ENCODE results near the gene IFNAR2.
"Not testable (repeated sequence)": the region's sequence is repeated elsewhere in the genome, so short reads cannot be mapped to it uniquely, and the experiment has no call there.

Gene IFNAR2

DNA sequence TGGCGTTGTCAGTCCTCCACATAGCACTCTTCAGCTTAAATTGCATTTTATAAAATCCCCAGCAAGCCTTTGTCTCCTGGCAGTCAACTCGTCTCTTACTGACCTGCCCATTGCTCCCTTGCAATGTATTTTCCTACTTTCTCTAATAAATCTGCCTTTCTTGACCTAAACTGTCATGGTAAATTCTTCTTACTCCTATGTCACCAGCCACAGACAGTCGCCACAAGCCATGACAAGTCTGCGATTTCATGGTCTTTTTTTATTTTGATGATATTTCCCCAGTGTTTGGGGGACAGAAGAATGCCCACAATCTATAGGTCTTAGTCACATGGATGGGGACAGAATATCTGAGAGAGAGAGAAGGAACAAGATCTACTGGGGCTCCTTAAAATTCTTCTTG is 8.4 kb downstream of the IFNAR2 start:
- Histone ChIP-seq H3K4me2 (ENCODE audit: insufficient read depth, low read length) (no peak overlapping the region), H3K9ac (ENCODE audit: low read depth, low read length) (no peak overlapping the region), H3K4me1 (ENCODE audit: insufficient read depth, low read length) (peaks cover 82% of the 10 kb centered on the region), H3K36me3 (ENCODE audit: insufficient read depth, low read length) (peaks cover 40% of the 10 kb centered on the region), H2AFZ (ENCODE audit: low read depth, low read length) (no peak overlapping the region), H3K27ac (ENCODE audit: low read length) (peak overlapping the region; percentile 1), H3K79me2 (ENCODE audit: insufficient read depth, low read length) (peaks cover 95% of the 10 kb centered on the region), H4K20me1 (ENCODE audit: insufficient read depth, low read length) (peaks cover 31% of the 10 kb centered on the region; the same call in 1 of the 2 replicates), H3K4me3 (ENCODE audit: low read depth in 1 of 2, low read length in 2 of 2) (no peak overlapping the region), H3K27me3 (ENCODE audit: insufficient read depth, low read length, poor library complexity) (no peaks in the 10 kb centered on the region), H3K9me3 (ENCODE audit: insufficient read depth, low read length, severe bottlenecking) (no peaks in the 10 kb centered on the region)
- DNase-seq (no peak), ATAC-seq (ENCODE audit: insufficient read depth, low read depth) (no peak)
- TF ChIP-seq, protein P1, sequence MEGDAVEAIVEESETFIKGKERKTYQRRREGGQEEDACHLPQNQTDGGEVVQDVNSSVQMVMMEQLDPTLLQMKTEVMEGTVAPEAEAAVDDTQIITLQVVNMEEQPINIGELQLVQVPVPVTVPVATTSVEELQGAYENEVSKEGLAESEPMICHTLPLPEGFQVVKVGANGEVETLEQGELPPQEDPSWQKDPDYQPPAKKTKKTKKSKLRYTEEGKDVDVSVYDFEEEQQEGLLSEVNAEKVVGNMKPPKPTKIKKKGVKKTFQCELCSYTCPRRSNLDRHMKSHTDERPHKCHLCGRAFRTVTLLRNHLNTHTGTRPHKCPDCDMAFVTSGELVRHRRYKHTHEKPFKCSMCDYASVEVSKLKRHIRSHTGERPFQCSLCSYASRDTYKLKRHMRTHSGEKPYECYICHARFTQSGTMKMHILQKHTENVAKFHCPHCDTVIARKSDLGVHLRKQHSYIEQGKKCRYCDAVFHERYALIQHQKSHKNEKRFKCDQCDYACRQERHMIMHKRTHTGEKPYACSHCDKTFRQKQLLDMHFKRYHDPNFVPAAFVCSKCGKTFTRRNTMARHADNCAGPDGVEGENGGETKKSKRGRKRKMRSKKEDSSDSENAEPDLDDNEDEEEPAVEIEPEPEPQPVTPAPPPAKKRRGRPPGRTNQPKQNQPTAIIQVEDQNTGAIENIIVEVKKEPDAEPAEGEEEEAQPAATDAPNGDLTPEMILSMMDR (IDR thresholded peaks at IDR 0.05; ENCODE audit: borderline replicate concordance, extremely low read depth, low read length, poor library complexity, severe bottlenecking) = no peak
- no peak for TF ChIP-seq EZH2 (IDR thresholded peaks at IDR 0.05; ENCODE audit: borderline replicate concordance, low read depth, low read length, severe bottlenecking)

DNA sequence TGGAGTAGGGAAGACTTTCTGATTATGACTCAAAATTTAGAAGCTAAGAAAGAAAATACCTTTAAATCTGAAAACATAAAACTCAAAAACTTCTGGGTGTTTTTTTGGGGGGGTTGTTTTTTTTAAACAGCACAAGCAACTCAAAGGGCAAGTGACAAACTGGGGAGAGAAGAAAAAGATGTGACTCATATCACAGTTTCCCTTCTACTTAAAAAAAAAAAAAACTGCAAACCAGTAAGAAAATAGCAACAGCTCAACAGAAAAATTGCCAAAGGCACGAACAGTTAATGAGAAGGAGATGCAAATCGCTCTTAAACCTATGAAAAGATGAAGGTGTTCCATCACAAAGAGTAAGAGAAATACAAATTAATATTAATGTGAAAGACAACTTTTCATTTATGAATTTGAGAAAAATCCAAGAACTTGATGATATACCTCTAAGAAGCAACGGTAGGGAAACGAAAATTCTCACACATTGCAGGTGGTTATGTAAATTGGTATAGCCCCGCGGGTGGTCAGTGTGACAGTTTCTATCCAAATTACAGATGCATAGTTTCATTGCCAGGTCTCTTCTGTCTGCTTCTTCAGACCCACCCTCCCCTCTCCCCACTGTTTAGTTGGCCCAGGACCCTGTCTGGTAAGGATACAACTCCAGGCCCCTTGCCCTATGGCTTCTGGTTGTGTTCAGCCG is 9.0 kb downstream of the IFNAR2 start:
- Histone ChIP-seq H3K79me2 (ENCODE audit: insufficient read depth, low read length) (peaks cover 93% of the 10 kb centered on the region), H3K4me3 (ENCODE audit: low read depth in 1 of 2, low read length in 2 of 2) (no peak overlapping the region), H3K36me3 (ENCODE audit: insufficient read depth, low read length) (peaks cover 43% of the 10 kb centered on the region), H3K4me2 (ENCODE audit: insufficient read depth, low read length) (no peak overlapping the region), H3K9me3 (ENCODE audit: insufficient read depth, low read length, severe bottlenecking) (no peaks in the 10 kb centered on the region), H4K20me1 (ENCODE audit: insufficient read depth, low read length) (peaks cover 31% of the 10 kb centered on the region; the same call in 1 of the 2 replicates), H3K9ac (ENCODE audit: low read depth, low read length) (no peak overlapping the region), H3K27me3 (ENCODE audit: insufficient read depth, low read length, poor library complexity) (no peaks in the 10 kb centered on the region), H3K4me1 (ENCODE audit: insufficient read depth, low read length) (peaks cover 83% of the 10 kb centered on the region), H3K27ac (ENCODE audit: low read length) (peak overlapping the region; percentile 63), H2AFZ (ENCODE audit: low read depth, low read length) (no peak overlapping the region)
- ATAC-seq (ENCODE audit: insufficient read depth, low read depth) (no peak), DNase-seq (no peak)
- TF ChIP-seq, protein P1 (IDR thresholded peaks at IDR 0.05; ENCODE audit: borderline replicate concordance, extremely low read depth, low read length, poor library complexity, severe bottlenecking) = no peak
- TF ChIP-seq EZH2 (IDR thresholded peaks at IDR 0.05; ENCODE audit: borderline replicate concordance, low read depth, low read length, severe bottlenecking) = no peak

DNA sequence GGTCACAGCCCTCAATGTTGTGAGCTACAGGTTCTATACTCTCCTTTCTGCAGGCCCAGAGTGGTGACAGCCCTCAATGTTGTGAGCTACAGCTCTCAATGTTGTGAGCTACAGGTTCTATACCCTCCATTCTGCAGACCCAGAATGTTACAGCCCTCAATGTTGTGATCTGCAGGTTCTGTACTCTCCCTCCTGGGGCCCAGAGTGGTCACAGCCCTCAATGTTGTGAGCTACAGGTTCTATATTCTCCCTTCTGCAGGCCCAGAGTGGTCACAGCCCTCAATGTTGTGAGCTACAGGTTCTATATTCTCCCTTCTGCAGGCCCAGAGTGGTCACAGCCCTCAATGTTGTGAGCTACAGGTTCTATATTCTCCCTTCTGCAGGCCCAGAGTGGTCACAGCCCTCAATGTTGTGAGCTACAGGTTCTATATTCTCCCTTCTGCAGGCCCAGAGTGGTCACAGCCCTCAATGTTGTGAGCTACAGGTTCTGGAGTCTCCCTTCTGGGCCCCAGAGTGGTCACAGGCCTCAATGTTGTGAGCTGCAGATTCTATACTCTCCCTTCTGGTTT is 9.9 kb downstream of the IFNAR2 start:
- H3K4me2 ChIP-seq (ENCODE audit: insufficient read depth, low read length); H3K9me3 ChIP-seq (ENCODE audit: insufficient read depth, low read length, severe bottlenecking); ATAC-seq (ENCODE audit: insufficient read depth, low read depth); DNase-seq; H2AFZ ChIP-seq (ENCODE audit: low read depth, low read length); H3K9ac ChIP-seq (ENCODE audit: low read depth, low read length); H3K27me3 ChIP-seq (ENCODE audit: insufficient read depth, low read length, poor library complexity); H3K4me3 ChIP-seq (ENCODE audit: low read depth in 1 of 2, low read length in 2 of 2): not testable (repeated sequence)
- H4K20me1 ChIP-seq (ENCODE audit: insufficient read depth, low read length) = peaks cover 28% of the 10 kb centered on the region; the same call in 1 of the 2 replicates
- peaks cover 88% of the 10 kb centered on the region for H3K79me2 ChIP-seq (ENCODE audit: insufficient read depth, low read length)
- H3K27ac ChIP-seq (ENCODE audit: low read length) = peak overlapping the region; percentile 63
- peaks cover 86% of the 10 kb centered on the region for H3K4me1 ChIP-seq (ENCODE audit: insufficient read depth, low read length)
- peaks cover 45% of the 10 kb centered on the region for H3K36me3 ChIP-seq (ENCODE audit: insufficient read depth, low read length)

DNA sequence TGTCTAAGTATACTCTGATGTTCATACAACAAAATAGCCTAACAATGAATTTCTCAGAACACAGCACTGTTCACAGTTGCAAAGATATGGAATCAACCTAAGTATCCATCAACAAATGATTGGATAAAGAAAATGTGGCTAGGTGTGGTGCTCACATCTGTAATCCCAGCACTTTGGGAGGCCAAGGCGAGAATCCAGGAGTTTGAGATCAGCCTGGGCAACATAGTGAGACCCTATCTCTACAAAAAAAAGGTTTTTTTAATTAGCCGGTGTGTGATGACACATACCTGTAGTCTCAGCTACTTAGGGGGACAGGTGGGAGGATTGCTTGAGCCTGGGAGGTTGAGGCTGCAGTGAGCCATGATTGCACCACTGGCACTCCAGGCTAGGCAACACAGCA is 10.7 kb downstream of the IFNAR2 start:
- DNase-seq (no peak), ATAC-seq (ENCODE audit: insufficient read depth, low read depth) (no peak)
- Histone ChIP-seq H3K4me3 (ENCODE audit: low read depth in 1 of 2, low read length in 2 of 2) (no peak overlapping the region), H3K79me2 (ENCODE audit: insufficient read depth, low read length) (peaks cover 88% of the 10 kb centered on the region), H3K4me2 (ENCODE audit: insufficient read depth, low read length) (no peak overlapping the region), H3K27ac (ENCODE audit: low read length) (peak overlapping the region; percentile 45; the same call in 1 of the 2 replicates), H3K9ac (ENCODE audit: low read depth, low read length) (no peak overlapping the region), H3K4me1 (ENCODE audit: insufficient read depth, low read length) (peaks cover 81% of the 10 kb centered on the region), H3K27me3 (ENCODE audit: insufficient read depth, low read length, poor library complexity) (no peaks in the 10 kb centered on the region), H3K36me3 (ENCODE audit: insufficient read depth, low read length) (peaks cover 46% of the 10 kb centered on the region), H4K20me1 (ENCODE audit: insufficient read depth, low read length) (peaks cover 21% of the 10 kb centered on the region; the same call in 1 of the 2 replicates), H3K9me3 (ENCODE audit: insufficient read depth, low read length, severe bottlenecking) (no peaks in the 10 kb centered on the region), H2AFZ (ENCODE audit: low read depth, low read length) (no peak overlapping the region)
- no peak for TF ChIP-seq EZH2 (IDR thresholded peaks at IDR 0.05; ENCODE audit: borderline replicate concordance, low read depth, low read length, severe bottlenecking)
- TF ChIP-seq, protein P1 (IDR thresholded peaks at IDR 0.05; ENCODE audit: borderline replicate concordance, extremely low read depth, low read length, poor library complexity, severe bottlenecking) = no peak

All from DND-41 (cell line).